Mammary epithelial cell (primary cell): ENCODE data around the gene KAT6B.

Experiments
- EZH2 ChIP-seq: IDR thresholded peaks from 2 replicates; pipeline ENCODE4 v1.6.1; 2012; ENCODE audit warnings: low read length, inconsistent platforms, borderline replicate concordance
- TF ChIP-seq, protein P1 (sequence below), 2 donors: IDR thresholded peaks in 1 of 2; conservative IDR thresholded peaks in 1 of 2; 2 replicates each; pipeline ENCODE4 v1.5.1; 2011 to 2012; ENCODE audit warnings: inconsistent platforms in 2 of 2, low read length in 2 of 2, mild to moderate bottlenecking in 2 of 2, control low read depth in 1 of 2, low read depth in 1 of 2; ENCODE audit not compliant: insufficient read depth in 1 of 2; ENCODE audit errors: extremely low read depth in 1 of 2

DNA sequence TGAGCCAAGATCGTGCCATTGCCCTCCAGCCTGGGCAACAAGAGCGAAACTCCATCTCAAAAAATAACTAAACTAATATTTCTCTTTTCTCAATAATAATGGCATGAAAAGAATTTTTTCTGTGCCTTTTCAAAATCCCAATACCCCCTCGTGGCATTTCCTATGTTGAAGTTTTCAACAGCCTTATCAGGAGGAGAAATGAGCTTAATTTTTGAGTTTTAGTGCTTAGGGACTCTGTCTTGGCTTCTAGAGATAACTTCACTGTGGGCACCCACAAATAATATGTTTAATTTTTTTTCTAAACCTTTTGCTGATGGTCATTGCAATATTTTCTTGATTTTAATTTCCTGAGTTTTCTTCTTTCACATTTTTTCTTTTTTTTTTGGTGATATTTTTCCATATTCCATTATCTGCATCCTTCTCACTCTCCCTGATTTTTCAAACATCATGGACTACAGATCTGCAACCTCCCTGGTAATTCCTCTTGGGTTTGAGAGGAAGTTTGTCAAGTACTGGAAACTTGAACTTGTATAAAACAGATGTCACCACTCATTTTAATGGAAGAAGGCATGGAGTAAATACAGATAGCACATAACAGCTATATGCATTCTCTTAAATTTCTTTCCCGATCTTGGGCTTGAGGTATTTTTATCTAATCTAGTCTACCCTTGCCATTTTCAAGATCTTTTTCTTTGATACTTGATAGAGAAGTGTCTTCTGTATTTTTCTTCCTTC lies 84.0 kb downstream of the KAT6B start:
- TF ChIP-seq, protein P1, sequence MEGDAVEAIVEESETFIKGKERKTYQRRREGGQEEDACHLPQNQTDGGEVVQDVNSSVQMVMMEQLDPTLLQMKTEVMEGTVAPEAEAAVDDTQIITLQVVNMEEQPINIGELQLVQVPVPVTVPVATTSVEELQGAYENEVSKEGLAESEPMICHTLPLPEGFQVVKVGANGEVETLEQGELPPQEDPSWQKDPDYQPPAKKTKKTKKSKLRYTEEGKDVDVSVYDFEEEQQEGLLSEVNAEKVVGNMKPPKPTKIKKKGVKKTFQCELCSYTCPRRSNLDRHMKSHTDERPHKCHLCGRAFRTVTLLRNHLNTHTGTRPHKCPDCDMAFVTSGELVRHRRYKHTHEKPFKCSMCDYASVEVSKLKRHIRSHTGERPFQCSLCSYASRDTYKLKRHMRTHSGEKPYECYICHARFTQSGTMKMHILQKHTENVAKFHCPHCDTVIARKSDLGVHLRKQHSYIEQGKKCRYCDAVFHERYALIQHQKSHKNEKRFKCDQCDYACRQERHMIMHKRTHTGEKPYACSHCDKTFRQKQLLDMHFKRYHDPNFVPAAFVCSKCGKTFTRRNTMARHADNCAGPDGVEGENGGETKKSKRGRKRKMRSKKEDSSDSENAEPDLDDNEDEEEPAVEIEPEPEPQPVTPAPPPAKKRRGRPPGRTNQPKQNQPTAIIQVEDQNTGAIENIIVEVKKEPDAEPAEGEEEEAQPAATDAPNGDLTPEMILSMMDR (conservative IDR thresholded peaks at IDR 0.05 in 1 of 2, IDR thresholded peaks at IDR 0.05 in 1 of 2; ENCODE audit: extremely low read depth in 1 of 2, insufficient read depth in 1 of 2, low read depth in 1 of 2, low read length in 2 of 2), result no peak
- no peak for TF ChIP-seq EZH2
